Measurements from ENCODE around the gene ATOH7. TPM values are rescaled to one million over a fixed set of nuclear protein-coding genes. Genes with fewer than 3 reads are reported as not detected.

The ATOH7 gene
- total and polyA plus RNA-seq, 4 experiments from 2014 or later: not detected

GRCh38 chr10:68223535-68224165 lies 8.3 kb downstream of the ATOH7 start:
- H3K9me3 Mint-ChIP-seq: no peaks in the 10 kb centered on the region
- Histone ChIP-seq H3K4me1 (ENCODE audit: insufficient read depth, low read length) (no peaks in the 10 kb centered on the region), H3K36me3 (ENCODE audit: insufficient read depth, low read length) (no peaks in the 10 kb centered on the region), H3K27ac (ENCODE audit: low read depth, low read length) (no peak overlapping the region), H3K27me3 (ENCODE audit: insufficient read depth, low read length) (peaks cover 1% of the 10 kb centered on the region), H3K9me3 (ENCODE audit: control insufficient read depth in 1 of 2, low read length in 2 of 2) (no peaks in the 10 kb centered on the region), H3K4me3 (ENCODE audit: low read length in 2 of 2) (no peak overlapping the region)
- no peak overlapping the region for H3K4me3 Mint-ChIP-seq
- intact Hi-C loops (cut with micrococcal nuclease): no loop called here
- no peak for DNase-seq
- H3K27ac Mint-ChIP-seq: no peak overlapping the region
- ChIA-PET CTCF (ENCODE audit: partially characterized antibody) (interaction anchor here (1.2 kb wide), 1 partner anchor 10 kb away, joined by 5 read pairs; no protein-coding TSS in a partner anchor), POLR2A (ENCODE audit: partially characterized antibody) (no interaction called here)
- peaks cover 3 to 12% of the 10 kb centered on the region in 2 donors for H3K27me3 Mint-ChIP-seq
- H3K4me1 Mint-ChIP-seq: no peaks in the 10 kb centered on the region
- no peaks in the 10 kb centered on the region for H3K36me3 Mint-ChIP-seq

GRCh38 chr10:68222391-68222790 lies 9.5 kb downstream of the ATOH7 start:
- H3K27ac ChIP-seq (ENCODE audit: low read depth, low read length): no peak overlapping the region
- no peaks in the 10 kb centered on the region for H3K9me3 ChIP-seq (ENCODE audit: control insufficient read depth in 1 of 2, low read length in 2 of 2)
- Mint-ChIP-seq H3K27ac (no peak overlapping the region), H3K4me1 (no peaks in the 10 kb centered on the region), H3K27me3 (peaks cover 0 to 2% of the 10 kb centered on the region in 2 donors), H3K9me3 (no peaks in the 10 kb centered on the region), H3K4me3 (no peak overlapping the region), H3K36me3 (no peaks in the 10 kb centered on the region)
- ChIA-PET CTCF (ENCODE audit: partially characterized antibody) (no interaction called here), POLR2A (ENCODE audit: partially characterized antibody) (no interaction called here)
- no peak overlapping the region for H3K4me3 ChIP-seq (ENCODE audit: low read length in 2 of 2)
- H3K4me1 ChIP-seq (ENCODE audit: insufficient read depth, low read length): no peaks in the 10 kb centered on the region
- no peaks in the 10 kb centered on the region for H3K27me3 ChIP-seq (ENCODE audit: insufficient read depth, low read length)
- no peak for DNase-seq
- intact Hi-C loops (cut with micrococcal nuclease): no loop called here
- no peaks in the 10 kb centered on the region for H3K36me3 ChIP-seq (ENCODE audit: insufficient read depth, low read length)

GRCh38 chr10:68221196-68221595 lies 10.7 kb downstream of the ATOH7 start:
- intact Hi-C loops (cut with micrococcal nuclease): no loop called here
- H3K4me1 ChIP-seq (ENCODE audit: insufficient read depth, low read length): no peaks in the 10 kb centered on the region
- no peak overlapping the region for H3K4me3 Mint-ChIP-seq
- no peaks in the 10 kb centered on the region for H3K9me3 Mint-ChIP-seq
- no peak overlapping the region for H3K27ac Mint-ChIP-seq
- no peak overlapping the region for H3K27ac ChIP-seq (ENCODE audit: low read depth, low read length)
- POLR2A ChIA-PET (ENCODE audit: partially characterized antibody): no interaction called here
- no peaks in the 10 kb centered on the region for H3K36me3 ChIP-seq (ENCODE audit: insufficient read depth, low read length)
- CTCF ChIA-PET (ENCODE audit: partially characterized antibody): no interaction called here
- H3K4me1 Mint-ChIP-seq: no peaks in the 10 kb centered on the region
- no peak overlapping the region for H3K4me3 ChIP-seq (ENCODE audit: low read length in 2 of 2)
- no peaks in the 10 kb centered on the region for H3K9me3 ChIP-seq (ENCODE audit: control insufficient read depth in 1 of 2, low read length in 2 of 2)
- no peak for DNase-seq
- H3K36me3 Mint-ChIP-seq: no peaks in the 10 kb centered on the region
- H3K27me3 Mint-ChIP-seq: peaks cover 0 to 2% of the 10 kb centered on the region in 2 donors
- H3K27me3 ChIP-seq (ENCODE audit: insufficient read depth, low read length): no peaks in the 10 kb centered on the region

GRCh38 chr10:68218786-68219185 lies 13.1 kb downstream of the ATOH7 start:
- CTCF ChIA-PET (ENCODE audit: partially characterized antibody): interaction anchor here (0.7 kb wide), 1 partner anchor 31 kb away, joined by 3 read pairs; no protein-coding TSS in a partner anchor
- POLR2A ChIA-PET (ENCODE audit: partially characterized antibody): no interaction called here
- H3K36me3 ChIP-seq (ENCODE audit: insufficient read depth, low read length): no peaks in the 10 kb centered on the region
- no peaks in the 10 kb centered on the region for H3K27me3 ChIP-seq (ENCODE audit: insufficient read depth, low read length)
- Mint-ChIP-seq H3K4me1 (no peaks in the 10 kb centered on the region), H3K27ac (no peak overlapping the region), H3K36me3 (no peaks in the 10 kb centered on the region), H3K27me3 (peaks cover 0 to 2% of the 10 kb centered on the region in 2 donors), H3K9me3 (no peaks in the 10 kb centered on the region), H3K4me3 (no peak overlapping the region)
- DNase-seq: no peak
- H3K4me3 ChIP-seq (ENCODE audit: low read length in 2 of 2): no peak overlapping the region
- H3K4me1 ChIP-seq (ENCODE audit: insufficient read depth, low read length): no peaks in the 10 kb centered on the region
- no peaks in the 10 kb centered on the region for H3K9me3 ChIP-seq (ENCODE audit: control insufficient read depth in 1 of 2, low read length in 2 of 2)
- H3K27ac ChIP-seq (ENCODE audit: low read depth, low read length): no peak overlapping the region
- intact Hi-C loops (cut with micrococcal nuclease): no loop called here

GRCh38 chr10:68212721-68213352 lies 19.1 kb downstream of the ATOH7 start:
- H3K27ac ChIP-seq (ENCODE audit: low read depth, low read length): no peak overlapping the region
- Mint-ChIP-seq H3K27me3 (peaks cover 0 to 2% of the 10 kb centered on the region in 2 donors), H3K4me1 (no peaks in the 10 kb centered on the region), H3K9me3 (no peaks in the 10 kb centered on the region), H3K36me3 (no peaks in the 10 kb centered on the region), H3K27ac (no peak overlapping the region), H3K4me3 (no peak overlapping the region)
- DNase-seq: peak in 4 of 5 donors; percentile 15 to 25 (median 17)
- H3K36me3 ChIP-seq (ENCODE audit: insufficient read depth, low read length): no peaks in the 10 kb centered on the region
- H3K27me3 ChIP-seq (ENCODE audit: insufficient read depth, low read length): no peaks in the 10 kb centered on the region
- H3K4me1 ChIP-seq (ENCODE audit: insufficient read depth, low read length): no peaks in the 10 kb centered on the region
- ChIA-PET POLR2A (ENCODE audit: partially characterized antibody) (interaction anchor here (0.9 kb wide), 1 partner anchor 120 kb away, joined by 3 read pairs; the partner anchor contains the start of gene PBLD), CTCF (ENCODE audit: partially characterized antibody) (interaction anchor here (0.6 to 2.6 kb wide), 24 partner anchors 11 to 686 kb away, joined by 3 to 41 read pairs (median 4); partner anchors contain the start of genes ATOH7, DNA2 and RUFY2)
- intact Hi-C loops (cut with micrococcal nuclease): loop anchor here (1.0 to 5.0 kb wide), 4 partner anchors 89 to 358 kb away; partner anchors contain the start of gene RUFY2
- H3K4me3 ChIP-seq (ENCODE audit: low read length in 2 of 2): no peak overlapping the region
- H3K9me3 ChIP-seq (ENCODE audit: control insufficient read depth in 1 of 2, low read length in 2 of 2): no peaks in the 10 kb centered on the region

GRCh38 chr10:68211669-68212068 lies 20.2 kb downstream of the ATOH7 start:
- Mint-ChIP-seq H3K27me3 (peaks cover 2% of the 10 kb centered on the region in 2 donors), H3K9me3 (no peaks in the 10 kb centered on the region), H3K4me3 (no peak overlapping the region), H3K4me1 (no peaks in the 10 kb centered on the region), H3K36me3 (no peaks in the 10 kb centered on the region), H3K27ac (no peak overlapping the region)
- no peaks in the 10 kb centered on the region for H3K36me3 ChIP-seq (ENCODE audit: insufficient read depth, low read length)
- no peak overlapping the region for H3K4me3 ChIP-seq (ENCODE audit: low read length in 2 of 2)
- H3K27ac ChIP-seq (ENCODE audit: low read depth, low read length): no peak overlapping the region
- no peaks in the 10 kb centered on the region for H3K27me3 ChIP-seq (ENCODE audit: insufficient read depth, low read length)
- intact Hi-C loops (cut with micrococcal nuclease): loop anchor here (1.0 to 5.0 kb wide), 4 partner anchors 91 to 356 kb away; partner anchors contain the start of gene RUFY2
- CTCF ChIA-PET (ENCODE audit: partially characterized antibody): interaction anchor here (0.9 to 2.6 kb wide), 5 partner anchors 9 to 683 kb away, joined by 3 to 41 read pairs (median 4); partner anchors contain the start of gene RUFY2
- POLR2A ChIA-PET (ENCODE audit: partially characterized antibody): no interaction called here
- no peak for DNase-seq
- no peaks in the 10 kb centered on the region for H3K4me1 ChIP-seq (ENCODE audit: insufficient read depth, low read length)
- H3K9me3 ChIP-seq (ENCODE audit: control insufficient read depth in 1 of 2, low read length in 2 of 2): no peaks in the 10 kb centered on the region

- Histone ChIP-seq H3K27me3 (ENCODE audit: insufficient read depth, low read length) (no peaks in the 10 kb centered on the region), H3K36me3 (ENCODE audit: insufficient read depth, low read length) (no peaks in the 10 kb centered on the region), H3K27ac (ENCODE audit: low read depth, low read length) (no peak overlapping the region), H3K9me3 (ENCODE audit: control insufficient read depth in 1 of 2, low read length in 2 of 2) (no peaks in the 10 kb centered on the region), H3K4me1 (ENCODE audit: insufficient read depth, low read length) (no peaks in the 10 kb centered on the region), H3K4me3 (ENCODE audit: low read length in 2 of 2) (no peak overlapping the region)
- H3K9me3 Mint-ChIP-seq: no peaks in the 10 kb centered on the region
- no peaks in the 10 kb centered on the region for H3K36me3 Mint-ChIP-seq
- no peak overlapping the region for H3K4me3 Mint-ChIP-seq
- intact Hi-C loops (cut with micrococcal nuclease): loop anchor here (1.0 kb wide), 1 partner anchor 420 kb away; no protein-coding TSS in a partner anchor
- DNase-seq: no peak
- CTCF ChIA-PET (ENCODE audit: partially characterized antibody): no interaction called here
- H3K4me1 Mint-ChIP-seq: no peaks in the 10 kb centered on the region
- POLR2A ChIA-PET (ENCODE audit: partially characterized antibody): no interaction called here
- H3K27me3 Mint-ChIP-seq: peaks cover 10 to 12% of the 10 kb centered on the region in 2 donors
- peak overlapping the region in 1 of 7 donors; percentile 42 for H3K27ac Mint-ChIP-seq
These were observed 23.4 kb downstream of the ATOH7 start for GRCh38 chr10:68208424-68209042.
